WTC11 (cell line): ENCODE measurements around the gene FOXP1. TPM values are rescaled to one million over a fixed set of nuclear protein-coding genes. Genes with fewer than 3 reads are reported as not detected.
A peak's percentile ranks its signal among the peaks of the same experiment; 100 is the strongest.

Source experiments
- ATAC-seq: fragments of 200-7000 bp; cut with Tn5 transposase; 2 replicates; pipeline ENCODE4 v1.10.0; 2021; ENCODE audit warnings: mild to moderate bottlenecking, moderate library complexity
- CTCF ChIA-PET: fragments of 300-600 bp; sonication (Branson Sonifier 250); formaldehyde crosslinking; loops from one replicate; lab custom pipeline; 2021; ENCODE audit warnings: antibody characterized with exemption; lab: Charles Lee
- POLR2A ChIA-PET: fragments of 350-600 bp; sonication (Branson Sonifier 250); formaldehyde crosslinking; loops from one replicate; lab custom pipeline; 2021; ENCODE audit warnings: antibody characterized with exemption; lab: Charles Lee
- DNase-seq: peaks from one replicate; pipeline ENCODE4 v3.0.0; 2021; ENCODE audit warnings: low spot score
- H3K27ac Mint-ChIP-seq: 2 replicates; pipeline ENCODE4 v1.8.0; 2021; ENCODE audit warnings: mixed read lengths
- H3K27me3 Mint-ChIP-seq: 2 replicates; pipeline ENCODE4 v1.8.0; 2021; ENCODE audit warnings: low read depth, mild to moderate bottlenecking, moderate library complexity, mixed read lengths
- H3K36me3 Mint-ChIP-seq: 2 replicates; pipeline ENCODE4 v1.8.0; 2021; ENCODE audit warnings: mixed read lengths
- H3K4me1 Mint-ChIP-seq: 2 replicates; pipeline ENCODE4 v1.8.0; 2022; ENCODE audit warnings: mixed read lengths
- H3K4me3 Mint-ChIP-seq: 2 replicates; pipeline ENCODE4 v1.8.0; 2021; ENCODE audit warnings: mild to moderate bottlenecking, moderate library complexity, mixed read lengths
- H3K9me3 Mint-ChIP-seq: 2 replicates; pipeline ENCODE4 v1.8.0; 2021; ENCODE audit warnings: mixed read lengths
- ATF1 ChIP-seq: sonication (generic); formaldehyde crosslinking; IDR thresholded peaks from 2 replicates; pipeline ENCODE4 v1.8.1; 2023; ENCODE audit warnings: mild to moderate bottlenecking, moderate library complexity, missing genetic modification reagents
- ATF3 ChIP-seq: sonication (generic); formaldehyde crosslinking; conservative IDR thresholded peaks from 2 replicates; pipeline ENCODE4 v1.8.1; 2022; ENCODE audit warnings: mild to moderate bottlenecking, missing genetic modification reagents
- ESRRA ChIP-seq: sonication (generic); formaldehyde crosslinking; IDR thresholded peaks from 2 replicates; pipeline ENCODE4 v1.8.1; 2022; ENCODE audit warnings: mild to moderate bottlenecking, missing genetic modification reagents, borderline replicate concordance
- FOXP1 ChIP-seq: sonication (generic); formaldehyde crosslinking; IDR thresholded peaks from 2 replicates; pipeline ENCODE4 v1.8.0; 2022; ENCODE audit warnings: missing genetic modification reagents, mild to moderate bottlenecking, moderate library complexity, borderline replicate concordance
- NFYB ChIP-seq: sonication (generic); formaldehyde crosslinking; conservative IDR thresholded peaks from 2 replicates; pipeline ENCODE4 v1.8.0; 2022; ENCODE audit warnings: low read depth, missing genetic modification reagents
- NR1H2 ChIP-seq: sonication (generic); formaldehyde crosslinking; IDR thresholded peaks from 2 replicates; pipeline ENCODE4 v1.9.0; 2021; ENCODE audit warnings: mild to moderate bottlenecking, moderate library complexity, missing genetic modification reagents
- NR2C2 ChIP-seq: sonication (generic); formaldehyde crosslinking; IDR thresholded peaks from 2 replicates; pipeline ENCODE4 v1.8.0; 2022; ENCODE audit warnings: mild to moderate bottlenecking, missing genetic modification reagents
- SMAD3 ChIP-seq: sonication (generic); formaldehyde crosslinking; IDR thresholded peaks from 2 replicates; pipeline ENCODE4 v1.8.0; 2022; ENCODE audit warnings: missing genetic modification reagents, mild to moderate bottlenecking, borderline replicate concordance
- SMAD4 ChIP-seq: sonication (generic); formaldehyde crosslinking; IDR thresholded peaks from 2 replicates; pipeline ENCODE4 v1.8.0; 2022; ENCODE audit warnings: mild to moderate bottlenecking, missing genetic modification reagents
- TEAD4 ChIP-seq: sonication (generic); formaldehyde crosslinking; IDR thresholded peaks from 2 replicates; pipeline ENCODE4 v1.8.0; 2022; ENCODE audit warnings: mild to moderate bottlenecking, missing genetic modification reagents
- ZNF219 ChIP-seq: sonication (generic); formaldehyde crosslinking; IDR thresholded peaks from 2 replicates; pipeline ENCODE4 v1.8.0; 2023; ENCODE audit warnings: missing genetic modification reagents, mild to moderate bottlenecking, borderline replicate concordance
- ZNF263 ChIP-seq: sonication (generic); formaldehyde crosslinking; IDR thresholded peaks from 2 replicates; pipeline ENCODE4 v1.8.1; 2022; ENCODE audit warnings: low read depth, mild to moderate bottlenecking, moderate library complexity, missing genetic modification reagents
- ZNF281 ChIP-seq: sonication (generic); formaldehyde crosslinking; IDR thresholded peaks from 2 replicates; pipeline ENCODE4 v1.8.0; 2023; ENCODE audit warnings: mild to moderate bottlenecking, missing genetic modification reagents
- ZNF416 ChIP-seq: fragments of 250-450 bp; sonication (Bioruptor Pico); IDR thresholded peaks from 2 replicates; pipeline ENCODE4 v1.9.0; 2021; ENCODE audit warnings: mild to moderate bottlenecking, inconsistent platforms
- ZNF532 ChIP-seq: fragments of 250-450 bp; sonication (Bioruptor Pico); IDR thresholded peaks from 2 replicates; pipeline ENCODE4 v1.9.0; 2021; ENCODE audit warnings: mild to moderate bottlenecking, borderline replicate concordance
- total RNA-seq: library from RNA; stranded (reverse); gene quantifications from 3 replicates; pipeline ENCODE4 v1.2.3, GENCODE V29; 2021
- TF ChIP-seq, protein P1 (sequence below): fragments of 250-450 bp; sonication (Bioruptor Pico); IDR thresholded peaks from 2 replicates; pipeline ENCODE4 v1.9.0; 2021; ENCODE audit warnings: mild to moderate bottlenecking
- TF ChIP-seq, protein P2 (sequence below): sonication (generic); formaldehyde crosslinking; IDR thresholded peaks from 2 replicates; pipeline ENCODE4 v1.8.0; 2022; ENCODE audit warnings: missing genetic modification reagents
- TF ChIP-seq, protein P3 (sequence below): sonication (generic); formaldehyde crosslinking; IDR thresholded peaks from 2 replicates; pipeline ENCODE4 v1.8.0; 2022; ENCODE audit warnings: mild to moderate bottlenecking, missing genetic modification reagents
- TF ChIP-seq, protein P4 (sequence below): sonication (generic); formaldehyde crosslinking; IDR thresholded peaks from 2 replicates; pipeline ENCODE4 v1.8.0; 2022; ENCODE audit warnings: mild to moderate bottlenecking, missing genetic modification reagents

Gene FOXP1
- total RNA-seq, 1 experiment from 2014 or later = 25.8 TPM

- TF ChIP-seq, protein P1, sequence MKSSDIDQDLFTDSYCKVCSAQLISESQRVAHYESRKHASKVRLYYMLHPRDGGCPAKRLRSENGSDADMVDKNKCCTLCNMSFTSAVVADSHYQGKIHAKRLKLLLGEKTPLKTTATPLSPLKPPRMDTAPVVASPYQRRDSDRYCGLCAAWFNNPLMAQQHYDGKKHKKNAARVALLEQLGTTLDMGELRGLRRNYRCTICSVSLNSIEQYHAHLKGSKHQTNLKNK (CRISPR knock-in tag) = no peak
- TF ChIP-seq SMAD4 (CRISPR knock-in tag) (no peak), NFYB (no peak), ZNF532 (no peak), NR1H2 (CRISPR knock-in tag) (no peak), ESRRA (CRISPR knock-in tag) (no peak), TEAD4 (no peak), SMAD3 (CRISPR knock-in tag) (no peak), NR2C2 (CRISPR knock-in tag) (no peak), ZNF219 (CRISPR knock-in tag) (no peak), ATF1 (CRISPR knock-in tag) (no peak)
- TF ChIP-seq, protein P2, sequence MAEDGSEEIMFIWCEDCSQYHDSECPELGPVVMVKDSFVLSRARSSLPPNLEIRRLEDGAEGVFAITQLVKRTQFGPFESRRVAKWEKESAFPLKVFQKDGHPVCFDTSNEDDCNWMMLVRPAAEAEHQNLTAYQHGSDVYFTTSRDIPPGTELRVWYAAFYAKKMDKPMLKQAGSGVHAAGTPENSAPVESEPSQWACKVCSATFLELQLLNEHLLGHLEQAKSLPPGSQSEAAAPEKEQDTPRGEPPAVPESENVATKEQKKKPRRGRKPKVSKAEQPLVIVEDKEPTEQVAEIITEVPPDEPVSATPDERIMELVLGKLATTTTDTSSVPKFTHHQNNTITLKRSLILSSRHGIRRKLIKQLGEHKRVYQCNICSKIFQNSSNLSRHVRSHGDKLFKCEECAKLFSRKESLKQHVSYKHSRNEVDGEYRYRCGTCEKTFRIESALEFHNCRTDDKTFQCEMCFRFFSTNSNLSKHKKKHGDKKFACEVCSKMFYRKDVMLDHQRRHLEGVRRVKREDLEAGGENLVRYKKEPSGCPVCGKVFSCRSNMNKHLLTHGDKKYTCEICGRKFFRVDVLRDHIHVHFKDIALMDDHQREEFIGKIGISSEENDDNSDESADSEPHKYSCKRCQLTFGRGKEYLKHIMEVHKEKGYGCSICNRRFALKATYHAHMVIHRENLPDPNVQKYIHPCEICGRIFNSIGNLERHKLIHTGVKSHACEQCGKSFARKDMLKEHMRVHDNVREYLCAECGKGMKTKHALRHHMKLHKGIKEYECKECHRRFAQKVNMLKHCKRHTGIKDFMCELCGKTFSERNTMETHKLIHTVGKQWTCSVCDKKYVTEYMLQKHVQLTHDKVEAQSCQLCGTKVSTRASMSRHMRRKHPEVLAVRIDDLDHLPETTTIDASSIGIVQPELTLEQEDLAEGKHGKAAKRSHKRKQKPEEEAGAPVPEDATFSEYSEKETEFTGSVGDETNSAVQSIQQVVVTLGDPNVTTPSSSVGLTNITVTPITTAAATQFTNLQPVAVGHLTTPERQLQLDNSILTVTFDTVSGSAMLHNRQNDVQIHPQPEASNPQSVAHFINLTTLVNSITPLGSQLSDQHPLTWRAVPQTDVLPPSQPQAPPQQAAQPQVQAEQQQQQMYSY (CRISPR knock-in tag) = no peak
- TF ChIP-seq, all 79 proteins: peak for 0
- peaks cover 10% of the 10 kb centered on the region for H3K36me3 Mint-ChIP-seq
- H3K9me3 Mint-ChIP-seq = no peaks in the 10 kb centered on the region
- peak overlapping the region; percentile 55 for H3K27ac Mint-ChIP-seq
- peaks cover 36% of the 10 kb centered on the region for H3K4me1 Mint-ChIP-seq
- ATAC-seq = no peak
- no peak for DNase-seq
- H3K4me3 Mint-ChIP-seq = no peak overlapping the region
- ChIA-PET CTCF (interaction anchor here (1.1 kb wide), 1 partner anchor 120 kb away, joined by 4 read pairs; no protein-coding TSS in a partner anchor), POLR2A (interaction anchor here (0.7 kb wide), 1 partner anchor 20 kb away, joined by 10 read pairs; no protein-coding TSS in a partner anchor)
- no peaks in the 10 kb centered on the region for H3K27me3 Mint-ChIP-seq
Observed at GRCh38 chr3:70981231-70981880, 602.2 kb downstream of the FOXP1 start.

GRCh38 chr3:70980646-70981170 lies 602.8 kb downstream of the FOXP1 start:
- TF ChIP-seq ZNF416 (CRISPR knock-in tag) (no peak), ZNF281 (CRISPR knock-in tag) (no peak), ATF3 (no peak), ZNF263 (CRISPR knock-in tag) (no peak), FOXP1 (CRISPR knock-in tag) (no peak)
- TF ChIP-seq, protein P3, sequence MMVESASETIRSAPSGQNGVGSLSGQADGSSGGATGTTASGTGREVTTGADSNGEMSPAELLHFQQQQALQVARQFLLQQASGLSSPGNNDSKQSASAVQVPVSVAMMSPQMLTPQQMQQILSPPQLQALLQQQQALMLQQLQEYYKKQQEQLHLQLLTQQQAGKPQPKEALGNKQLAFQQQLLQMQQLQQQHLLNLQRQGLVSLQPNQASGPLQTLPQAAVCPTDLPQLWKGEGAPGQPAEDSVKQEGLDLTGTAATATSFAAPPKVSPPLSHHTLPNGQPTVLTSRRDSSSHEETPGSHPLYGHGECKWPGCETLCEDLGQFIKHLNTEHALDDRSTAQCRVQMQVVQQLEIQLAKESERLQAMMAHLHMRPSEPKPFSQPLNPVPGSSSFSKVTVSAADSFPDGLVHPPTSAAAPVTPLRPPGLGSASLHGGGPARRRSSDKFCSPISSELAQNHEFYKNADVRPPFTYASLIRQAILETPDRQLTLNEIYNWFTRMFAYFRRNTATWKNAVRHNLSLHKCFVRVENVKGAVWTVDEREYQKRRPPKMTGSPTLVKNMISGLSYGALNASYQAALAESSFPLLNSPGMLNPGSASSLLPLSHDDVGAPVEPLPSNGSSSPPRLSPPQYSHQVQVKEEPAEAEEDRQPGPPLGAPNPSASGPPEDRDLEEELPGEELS (CRISPR knock-in tag) = no peak
- TF ChIP-seq, protein P4, sequence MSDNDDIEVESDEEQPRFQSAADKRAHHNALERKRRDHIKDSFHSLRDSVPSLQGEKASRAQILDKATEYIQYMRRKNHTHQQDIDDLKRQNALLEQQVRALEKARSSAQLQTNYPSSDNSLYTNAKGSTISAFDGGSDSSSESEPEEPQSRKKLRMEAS = no peak
- TF ChIP-seq, all 79 proteins: peak for 0
- peak overlapping the region; percentile 55; the same call in 1 of the 2 replicates for H3K27ac Mint-ChIP-seq
- H3K36me3 Mint-ChIP-seq = peaks cover 11% of the 10 kb centered on the region
- H3K9me3 Mint-ChIP-seq = no peaks in the 10 kb centered on the region
- H3K4me3 Mint-ChIP-seq = no peak overlapping the region
- no peaks in the 10 kb centered on the region for H3K27me3 Mint-ChIP-seq
- ATAC-seq (no peak), DNase-seq (no peak)
- ChIA-PET CTCF (interaction anchor here (1.1 kb wide), 1 partner anchor 120 kb away, joined by 4 read pairs; no protein-coding TSS in a partner anchor), POLR2A (interaction anchor here (0.5 kb wide), 1 partner anchor 328 kb away, joined by 4 read pairs; no protein-coding TSS in a partner anchor)
- peaks cover 32% of the 10 kb centered on the region for H3K4me1 Mint-ChIP-seq
